ENCODE measurements around the gene BDNF.

GRCh38 chr11:27726981-27727380 lies 26.7 kb upstream of the BDNF start:
- TF ChIP-seq NRF1 (IDR thresholded peaks at IDR 0.05; ENCODE audit: low read depth, low read length) (no peak), TAF7 (optimal IDR thresholded peaks at IDR 0.05; ENCODE audit: borderline replicate concordance, low read depth, low read length) (no peak), E2F6 (IDR thresholded peaks at IDR 0.05) (no peak)
- TF ChIP-seq, protein P1, sequence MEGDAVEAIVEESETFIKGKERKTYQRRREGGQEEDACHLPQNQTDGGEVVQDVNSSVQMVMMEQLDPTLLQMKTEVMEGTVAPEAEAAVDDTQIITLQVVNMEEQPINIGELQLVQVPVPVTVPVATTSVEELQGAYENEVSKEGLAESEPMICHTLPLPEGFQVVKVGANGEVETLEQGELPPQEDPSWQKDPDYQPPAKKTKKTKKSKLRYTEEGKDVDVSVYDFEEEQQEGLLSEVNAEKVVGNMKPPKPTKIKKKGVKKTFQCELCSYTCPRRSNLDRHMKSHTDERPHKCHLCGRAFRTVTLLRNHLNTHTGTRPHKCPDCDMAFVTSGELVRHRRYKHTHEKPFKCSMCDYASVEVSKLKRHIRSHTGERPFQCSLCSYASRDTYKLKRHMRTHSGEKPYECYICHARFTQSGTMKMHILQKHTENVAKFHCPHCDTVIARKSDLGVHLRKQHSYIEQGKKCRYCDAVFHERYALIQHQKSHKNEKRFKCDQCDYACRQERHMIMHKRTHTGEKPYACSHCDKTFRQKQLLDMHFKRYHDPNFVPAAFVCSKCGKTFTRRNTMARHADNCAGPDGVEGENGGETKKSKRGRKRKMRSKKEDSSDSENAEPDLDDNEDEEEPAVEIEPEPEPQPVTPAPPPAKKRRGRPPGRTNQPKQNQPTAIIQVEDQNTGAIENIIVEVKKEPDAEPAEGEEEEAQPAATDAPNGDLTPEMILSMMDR (IDR thresholded peaks at IDR 0.05; ENCODE audit: control extremely low read depth in 1 of 3, insufficient read depth in 1 of 3, low read depth in 1 of 3, low read length in 3 of 3) = no peak
